GM08714 (cell line): ENCODE data around the gene UNK.
"Not testable (repeated sequence)": the region's sequence is repeated elsewhere in the genome, so short reads cannot be mapped to it uniquely, and the experiment has no call there.

Source experiments
- H3K4me3 ChIP-seq: fragments of 200-500 bp; sonication (Bioruptor generic); 2 replicates; pipeline ENCODE4 v1.5.1; 2014; ENCODE audit warnings: mild to moderate bottlenecking, low read length, inconsistent platforms
- ZNF274 ChIP-seq: IDR thresholded peaks from 2 replicates; pipeline ENCODE4 v1.6.1; 2012; ENCODE audit warnings: mild to moderate bottlenecking, low read depth, low read length

The UNK gene

DNA sequence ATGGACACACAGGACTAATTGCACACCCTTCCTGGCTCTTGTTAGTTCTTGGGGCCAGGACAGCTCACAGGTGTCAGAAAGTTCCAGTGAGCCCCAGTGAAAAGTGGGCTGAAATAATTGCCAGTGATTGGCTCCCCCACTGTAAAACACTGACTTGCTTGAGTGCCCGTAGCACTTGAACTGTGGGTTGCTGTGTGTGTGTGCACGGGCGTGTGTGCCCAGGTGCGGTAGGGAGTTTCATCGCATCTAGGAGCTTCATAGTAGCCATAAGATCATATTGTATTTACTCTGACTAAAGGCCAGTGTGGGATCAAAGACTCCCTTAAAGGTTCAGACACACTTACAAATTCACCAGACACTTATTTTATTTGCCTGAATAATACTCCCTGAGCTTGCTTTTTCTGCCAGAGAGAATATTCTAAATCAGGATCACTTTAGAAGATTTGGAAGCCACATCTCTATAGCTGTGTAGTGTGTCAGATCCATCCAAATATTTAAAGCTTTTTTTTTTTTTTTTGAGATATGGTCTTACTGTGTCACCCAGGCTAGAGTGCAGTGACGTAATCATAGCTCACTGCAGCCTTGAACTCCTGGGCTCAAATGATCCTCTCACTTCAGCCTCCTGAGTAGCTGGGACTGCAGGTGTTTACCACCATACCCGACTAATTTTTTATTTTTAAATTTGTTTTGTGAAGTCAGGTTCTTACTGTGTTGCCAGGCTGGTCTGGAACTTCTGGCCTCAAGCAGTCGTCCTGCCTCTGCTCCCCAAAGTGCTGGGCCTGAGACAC, 11.4 kb downstream of the UNK start:
- no peak overlapping the region for H3K4me3 ChIP-seq
- no peak for TF ChIP-seq ZNF274

DNA sequence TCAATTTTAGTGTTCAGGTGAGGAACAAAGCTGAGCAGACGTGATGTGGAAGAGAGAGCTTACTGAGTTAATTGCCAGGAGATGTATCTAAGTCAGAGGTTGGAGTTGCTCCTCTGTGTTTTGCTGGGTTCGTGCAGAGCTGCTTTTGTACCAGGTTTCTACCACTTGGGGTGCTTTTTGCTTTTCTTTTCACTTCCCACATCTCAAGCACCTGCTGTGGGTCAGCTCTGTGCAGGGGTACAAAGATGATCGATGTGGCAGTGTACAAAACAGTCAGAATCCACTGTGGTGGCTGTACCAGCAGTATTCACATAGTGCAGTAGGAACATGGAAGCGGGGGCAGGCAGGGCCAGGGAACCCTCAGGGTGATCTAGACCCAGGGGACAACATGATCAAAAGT, 14.8 kb downstream of the UNK start:
- TF ChIP-seq ZNF274, result no peak
- H3K4me3 ChIP-seq, result no peak overlapping the region

GRCh38 chr17:75803883-75804282, 19.3 kb downstream of the UNK start:
- H3K4me3 ChIP-seq, result no peak overlapping the region
- TF ChIP-seq ZNF274, result no peak

DNA sequence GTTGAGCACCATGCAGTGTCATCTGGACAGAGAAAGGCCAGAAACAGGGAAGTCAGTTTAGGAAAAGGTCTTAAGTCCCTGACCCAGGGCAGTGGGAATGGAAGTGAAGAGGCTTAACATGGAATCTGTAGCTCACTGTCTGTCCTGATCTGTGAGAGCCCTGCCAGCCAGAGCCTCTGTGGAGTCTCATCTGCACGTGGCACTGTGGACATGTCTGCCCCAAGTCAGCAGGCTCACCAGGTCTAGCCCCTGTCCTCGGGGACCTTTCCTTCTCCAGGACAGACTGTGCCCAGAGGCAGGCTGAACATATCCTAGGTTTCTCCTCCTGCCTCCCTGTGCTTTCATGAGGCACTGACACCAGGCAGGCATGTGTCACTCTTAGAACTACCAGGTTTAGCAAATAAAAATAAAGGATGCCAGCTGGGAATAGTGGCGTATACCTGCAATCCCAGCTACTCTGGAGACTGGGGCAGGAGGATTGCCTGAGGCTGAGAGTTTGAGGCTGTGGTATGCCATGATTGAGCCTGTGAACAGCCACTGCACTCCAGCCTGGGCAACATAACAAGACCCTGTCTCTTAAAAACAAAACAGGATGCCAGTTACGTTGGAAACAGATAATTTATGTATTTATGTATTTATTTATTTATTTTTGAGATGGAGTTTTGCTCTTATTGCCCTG, 22.4 kb downstream of the UNK start:
- TF ChIP-seq ZNF274, result no peak
- no peak overlapping the region for H3K4me3 ChIP-seq

DNA sequence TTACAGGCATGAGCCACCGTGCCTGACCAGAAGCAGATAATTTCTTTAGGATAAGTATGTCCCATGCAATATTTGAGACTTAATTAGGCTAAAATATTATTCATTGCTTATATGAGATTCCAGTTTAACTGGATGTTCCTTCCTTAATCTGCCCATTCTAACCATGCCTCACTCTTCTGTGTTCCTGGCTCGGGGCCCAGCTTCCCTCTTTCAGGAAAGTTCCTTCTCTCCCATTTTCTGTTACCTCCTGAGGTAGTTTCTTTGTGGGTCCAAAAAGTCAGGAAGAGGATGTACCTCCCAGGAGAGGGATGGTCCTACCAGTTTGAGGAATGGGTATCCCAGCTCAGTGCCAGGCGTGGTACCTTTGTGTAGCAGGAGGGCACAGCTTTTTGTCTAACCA, 23.3 kb downstream of the UNK start:
- no peak for TF ChIP-seq ZNF274
- H3K4me3 ChIP-seq, result no peak overlapping the region

- no peak overlapping the region for H3K4me3 ChIP-seq
- no peak for TF ChIP-seq ZNF274
These were observed 23.9 kb downstream of the UNK start for GRCh38 chr17:75808549-75808904.

GRCh38 chr17:75808905-75809621, 24.5 kb downstream of the UNK start:
- no peak overlapping the region for H3K4me3 ChIP-seq
- no peak for TF ChIP-seq ZNF274

DNA sequence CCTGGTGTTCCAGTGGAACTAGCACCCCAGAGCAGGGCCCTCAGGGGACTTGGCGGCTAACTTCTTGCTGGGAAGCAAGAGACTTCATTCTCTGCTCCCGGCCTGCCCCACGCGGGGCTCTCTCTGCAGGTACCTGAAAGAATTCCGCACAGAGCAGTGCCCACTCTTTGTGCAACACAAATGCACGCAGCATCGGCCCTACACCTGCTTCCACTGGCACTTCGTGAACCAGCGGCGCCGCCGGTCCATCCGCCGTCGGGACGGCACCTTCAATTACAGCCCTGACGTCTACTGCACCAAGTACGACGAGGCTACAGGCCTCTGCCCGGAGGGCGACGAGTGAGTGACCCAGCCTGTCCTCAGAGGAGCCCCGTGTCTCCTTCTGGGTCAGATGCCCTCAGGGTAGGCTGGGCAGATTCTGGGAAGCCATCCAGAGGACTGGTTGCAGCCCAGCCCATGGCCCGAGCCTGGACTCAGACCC, 25.1 kb downstream of the UNK start:
- TF ChIP-seq ZNF274, result no peak
- H3K4me3 ChIP-seq, result no peak overlapping the region

DNA sequence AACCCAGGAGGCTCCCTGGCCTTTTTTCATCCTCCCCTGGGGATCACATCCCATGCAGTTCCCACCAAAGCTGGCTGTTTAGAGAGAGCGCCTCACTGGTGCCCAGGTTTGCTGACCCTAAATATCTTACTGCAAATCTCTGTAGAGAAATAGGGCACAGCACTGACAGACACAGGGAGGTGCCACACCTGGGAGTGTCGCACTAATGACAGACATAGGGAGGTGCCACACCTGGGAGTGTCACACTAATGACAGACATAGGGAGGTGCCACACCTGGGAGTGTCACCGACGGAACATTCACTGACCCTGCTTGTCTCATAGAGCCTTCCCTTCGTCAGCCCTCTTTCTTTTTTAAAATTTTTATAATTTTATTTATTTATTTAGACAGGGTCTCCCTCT, 25.6 kb downstream of the UNK start:
- TF ChIP-seq ZNF274, result no peak
- H3K4me3 ChIP-seq, result no peak overlapping the region

- H3K4me3 ChIP-seq, result not testable (repeated sequence)
These were observed 26.1 kb downstream of the UNK start for GRCh38 chr17:75810756-75811155.

DNA sequence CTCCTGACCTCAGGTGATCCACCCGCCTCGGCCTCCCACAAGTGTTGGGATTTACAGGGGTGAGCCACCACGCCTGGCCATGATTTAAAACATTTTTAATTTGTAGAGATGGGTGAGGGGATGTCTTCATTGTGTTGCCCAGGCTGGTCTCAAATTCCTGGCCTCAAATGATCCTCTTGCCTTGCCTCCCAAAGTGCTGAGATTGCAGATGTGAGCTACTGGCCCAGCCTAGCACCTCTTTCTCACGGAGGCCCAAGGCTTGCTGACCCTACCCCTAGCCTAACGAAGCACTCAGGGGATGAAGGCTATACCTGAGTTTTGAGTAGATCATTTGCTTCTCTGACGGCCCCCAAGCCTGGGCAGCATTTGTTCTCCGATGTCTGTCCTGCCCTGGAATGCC, 26.6 kb downstream of the UNK start:
- H3K4me3 ChIP-seq, result no peak overlapping the region
- no peak for TF ChIP-seq ZNF274

GRCh38 chr17:75812096-75813013, 27.7 kb downstream of the UNK start:
- no peak overlapping the region for H3K4me3 ChIP-seq
- TF ChIP-seq ZNF274, result no peak

- no peak overlapping the region for H3K4me3 ChIP-seq
- no peak for TF ChIP-seq ZNF274
These were observed 28.7 kb downstream of the UNK start for GRCh38 chr17:75813081-75814020.
